Osteoblast (primary cell): ENCODE data around the gene TPCN1. TPM values are rescaled to one million over a fixed set of nuclear protein-coding genes. Genes with fewer than 3 reads are reported as not detected.
A peak's percentile ranks its signal among the peaks of the same experiment; 100 is the strongest.

ENCODE experiments used
- DNase-seq: peaks from one replicate; pipeline ENCODE4 v3.0.0; 2011; ENCODE audit warnings: low spot score, mixed read lengths; ENCODE audit not compliant: insufficient read length; ENCODE audit errors: missing footprints
- H2AFZ ChIP-seq: 2 replicates; pipeline ENCODE4 v1.6.0; 2011; ENCODE audit warnings: mild to moderate bottlenecking, low read length
- H3K27ac ChIP-seq: 2 replicates; pipeline ENCODE4 v1.5.1; 2011; ENCODE audit warnings: mild to moderate bottlenecking, low read depth, low read length, moderate library complexity
- H3K27me3 ChIP-seq: 2 replicates; pipeline ENCODE4 v1.6.0; 2012; ENCODE audit warnings: mild to moderate bottlenecking, control low read depth, inconsistent platforms, low read length, moderate library complexity; ENCODE audit not compliant: insufficient read depth
- H3K36me3 ChIP-seq: 2 replicates; pipeline ENCODE4 v1.5.1; 2011; ENCODE audit warnings: mild to moderate bottlenecking, low read length, control low read depth, moderate library complexity; ENCODE audit not compliant: insufficient read depth
- H3K4me1 ChIP-seq: 2 replicates; pipeline ENCODE4 v1.5.1; 2011; ENCODE audit warnings: mild to moderate bottlenecking, low read length, control low read depth, moderate library complexity; ENCODE audit not compliant: insufficient read depth
- H3K4me2 ChIP-seq: 2 replicates; pipeline ENCODE4 v1.6.0; 2011; ENCODE audit warnings: mild to moderate bottlenecking, low read length; ENCODE audit not compliant: insufficient read depth
- H3K4me3 ChIP-seq: fragments of 200-600 bp; sonication (generic); 3 replicates; pipeline ENCODE4 v1.5.1; 2012; ENCODE audit warnings: mild to moderate bottlenecking, low read length, inconsistent platforms; ENCODE audit not compliant: insufficient read depth
- H3K79me2 ChIP-seq: 2 replicates; pipeline ENCODE4 v1.6.0; 2012; ENCODE audit warnings: mild to moderate bottlenecking, low read length, control low read depth, inconsistent platforms; ENCODE audit not compliant: insufficient read depth
- H3K9me3 ChIP-seq: 2 replicates; pipeline ENCODE4 v1.5.1; 2011; ENCODE audit warnings: low read depth, low read length, control low read depth
- H4K20me1 ChIP-seq: 2 replicates; pipeline ENCODE4 v1.6.0; 2012; ENCODE audit warnings: mild to moderate bottlenecking, low read length, control low read depth; ENCODE audit not compliant: insufficient read depth
- CTCF ChIP-seq: IDR thresholded peaks from 2 replicates; pipeline ENCODE4 v1.5.1; 2011; ENCODE audit warnings: mild to moderate bottlenecking, low read depth, low read length, moderate library complexity; ENCODE audit errors: extremely low read depth
- total RNA-seq: library from RNA; depleted of rRNA; stranded (reverse); fragments of >200 nt; gene quantifications from 2 replicates; pipeline ENCODE4 v1.2.3, GENCODE V29; 2012

The TPCN1 gene
- total RNA-seq, 1 donor = 25.7 TPM

- no peaks in the 10 kb centered on the region for H3K27me3 ChIP-seq
- no peak overlapping the region for H3K4me2 ChIP-seq
- no peak overlapping the region for H3K27ac ChIP-seq
- peaks cover 61% of the 10 kb centered on the region for H3K79me2 ChIP-seq
- peaks cover 11% of the 10 kb centered on the region for H3K4me1 ChIP-seq
- H3K9me3 ChIP-seq = no peaks in the 10 kb centered on the region
- no peak for TF ChIP-seq CTCF
- peaks cover 9% of the 10 kb centered on the region for H4K20me1 ChIP-seq
- H3K36me3 ChIP-seq = peaks cover 40% of the 10 kb centered on the region
- no peak for DNase-seq
- H2AFZ ChIP-seq = no peak overlapping the region
- no peak overlapping the region for H3K4me3 ChIP-seq
These were observed 38.2 kb upstream of the TPCN1 start for GRCh38 chr12:113183030-113183589.

GRCh38 chr12:113184098-113184899 is 37.0 kb upstream of the TPCN1 start:
- H3K79me2 ChIP-seq = peaks cover 61% of the 10 kb centered on the region
- H2AFZ ChIP-seq = peak overlapping the region; percentile 85
- no peak for TF ChIP-seq CTCF
- H3K36me3 ChIP-seq = peaks cover 28% of the 10 kb centered on the region
- H3K4me3 ChIP-seq = peak overlapping the region; percentile 98
- H3K27me3 ChIP-seq = no peaks in the 10 kb centered on the region
- H3K4me1 ChIP-seq = peaks cover 11% of the 10 kb centered on the region
- peaks cover 9% of the 10 kb centered on the region for H4K20me1 ChIP-seq
- peak; percentile 55 for DNase-seq
- no peaks in the 10 kb centered on the region for H3K9me3 ChIP-seq
- H3K27ac ChIP-seq = peak overlapping the region; percentile 98
- peak overlapping the region; percentile 93 for H3K4me2 ChIP-seq

GRCh38 chr12:113184900-113185179 is 36.4 kb upstream of the TPCN1 start:
- DNase-seq = peak; percentile 98
- Histone ChIP-seq H3K4me3 (peak overlapping the region; percentile 98), H3K4me2 (peak overlapping the region; percentile 93), H4K20me1 (peaks cover 9% of the 10 kb centered on the region), H3K79me2 (peaks cover 61% of the 10 kb centered on the region), H3K36me3 (peaks cover 24% of the 10 kb centered on the region), H3K4me1 (peaks cover 11% of the 10 kb centered on the region), H3K27me3 (no peaks in the 10 kb centered on the region), H3K9me3 (no peaks in the 10 kb centered on the region), H3K27ac (peak overlapping the region; percentile 98), H2AFZ (peak overlapping the region; percentile 85)
- TF ChIP-seq CTCF = no peak

- no peaks in the 10 kb centered on the region for H3K9me3 ChIP-seq
- no peaks in the 10 kb centered on the region for H3K27me3 ChIP-seq
- peaks cover 57% of the 10 kb centered on the region for H3K79me2 ChIP-seq
- no peak for TF ChIP-seq CTCF
- peaks cover 11% of the 10 kb centered on the region for H3K4me1 ChIP-seq
- H2AFZ ChIP-seq = peak within 1 kb of the TSS; percentile 85
- peak; percentile 97 for DNase-seq
- peaks cover 7% of the 10 kb centered on the region for H4K20me1 ChIP-seq
- peaks cover 19% of the 10 kb centered on the region for H3K36me3 ChIP-seq
- peak within 1 kb of the TSS; percentile 98 for H3K4me3 ChIP-seq
- H3K4me2 ChIP-seq = peak within 1 kb of the TSS; percentile 93
- peak within 1 kb of the TSS; percentile 98 for H3K27ac ChIP-seq
These were observed 35.9 kb upstream of the TPCN1 start, which contains the start of the genes DDX54 and RITA1 for GRCh38 chr12:113185180-113186032. TSS of gene DDX54 (minus strand) at chr12:113185478. CDS start at chr12:113185451, 27 bp downstream. TSS of gene RITA1 (plus strand) at chr12:113185721. CDS start at chr12:113186747, 1,026 bp downstream.
